A549 (cell line): ENCODE results near the gene PDSS2. TPM values are rescaled to one million over a fixed set of nuclear protein-coding genes. Genes with fewer than 3 reads are reported as not detected.

ENCODE experiments used
- ATAC-seq, 2 experiments: fragments of 200-7000 bp in 1 of 2; fragments of >200 bp in 1 of 2; cut with Nextera tagmentation in 1 of 2; cut with Tn5 transposase in 1 of 2; 3 replicates each; pipeline versions ENCODE4 v1.8.0 to v1.9.1; 2018 to 2020; ENCODE audit warnings: mild to moderate bottlenecking in 1 of 2, moderate library complexity in 1 of 2
- CTCF ChIA-PET: fragments of 300-600 bp; sonication (Branson Sonifier 250); formaldehyde crosslinking; extraction: SDS; loops from one replicate; lab custom pipeline; 2021; ENCODE audit warnings: antibody characterized with exemption, inconsistent platforms; lab: Yijun Ruan, JAX
- POLR2A ChIA-PET: fragments of 350-600 bp; formaldehyde crosslinking; extraction: SDS; loops from one replicate; lab custom pipeline; 2021; ENCODE audit warnings: antibody characterized with exemption, inconsistent platforms; lab: Yijun Ruan, JAX
- DNase-seq, 2 experiments: peaks; one replicate each; pipeline versions ENCODE4 v3.0.0 to v3.0.0-alpha.2; 2011 to 2016; ENCODE audit warnings: low read depth in 1 of 2, low spot score in 1 of 2
- FAIRE-seq: peaks from 2 replicates; lab custom pipeline; 2011; peaks lifted over from hg19 to GRCh38; lab: Jason Lieb, UNC
- H3K27ac ChIP-seq, 2 experiments: fragments of >200 bp; sonication (Bioruptor Twin); formaldehyde crosslinking; 3 replicates each; pipeline ENCODE4 v1.5.1; 2016 to 2017
- H3K4me1 ChIP-seq: fragments of >200 bp; sonication (Bioruptor Twin); formaldehyde crosslinking; 3 replicates; pipeline ENCODE4 v1.6.1; 2016
- H3K4me2 ChIP-seq: fragments of >200 bp; sonication (Bioruptor Twin); formaldehyde crosslinking; 3 replicates; pipeline ENCODE4 v1.6.1; 2016
- H3K4me3 ChIP-seq: fragments of >200 bp; sonication (Bioruptor Twin); formaldehyde crosslinking; 3 replicates; pipeline ENCODE4 v1.5.1; 2016
- H3K9me3 ChIP-seq: fragments of >200 bp; sonication (Bioruptor Twin); formaldehyde crosslinking; 3 replicates; pipeline ENCODE4 v1.6.1; 2016
- BHLHE40 ChIP-seq: IDR thresholded peaks from 2 replicates; pipeline ENCODE4 v1.6.1; 2012; ENCODE audit warnings: low read depth, low read length, inconsistent platforms
- E2F6 ChIP-seq: IDR thresholded peaks from 2 replicates; pipeline ENCODE4 v1.6.1; 2012; ENCODE audit warnings: low read depth, borderline replicate concordance
- ESRRA ChIP-seq: fragments of 150-350 bp; IDR thresholded peaks from 2 replicates; pipeline ENCODE4 v1.6.1; 2014; ENCODE audit warnings: mild to moderate bottlenecking, low read length, borderline replicate concordance
- FOSL2 ChIP-seq, 2 experiments: fragments of 450-650 bp in 1 of 2; fragments of >200 bp in 1 of 2; sonication (Bioruptor Twin) in 1 of 2; formaldehyde crosslinking; IDR thresholded peaks; 2 replicates each; pipeline versions ENCODE4 v1.5.0 to v1.6.1; 2016 to 2020; ENCODE audit warnings: mild to moderate bottlenecking in 1 of 2, moderate library complexity in 1 of 2
- FOXS1 ChIP-seq: fragments of 250-450 bp; sonication (Bioruptor Pico); IDR thresholded peaks from 2 replicates; pipeline ENCODE4 v1.5.0; 2020; ENCODE audit warnings: mild to moderate bottlenecking, moderate library complexity
- GATA3 ChIP-seq: IDR thresholded peaks from 2 replicates; pipeline ENCODE4 v1.6.1; 2012; ENCODE audit warnings: borderline replicate concordance
- HOXB13 ChIP-seq: fragments of 250-450 bp; sonication (Bioruptor Pico); IDR thresholded peaks from 2 replicates; pipeline ENCODE4 v1.5.0; 2020; ENCODE audit warnings: low read depth, mild to moderate bottlenecking, moderate library complexity
- HOXB5 ChIP-seq: fragments of 250-450 bp; sonication (Bioruptor Pico); IDR thresholded peaks from 2 replicates; pipeline ENCODE4 v1.5.0; 2020; ENCODE audit warnings: mild to moderate bottlenecking, moderate library complexity
- KDM1A ChIP-seq: fragments of 200-600 bp; sonication (generic); IDR thresholded peaks from 2 replicates; pipeline ENCODE4 v1.6.1; 2016; ENCODE audit warnings: low read depth, mild to moderate bottlenecking
- MAFK ChIP-seq: fragments of 450-650 bp; IDR thresholded peaks from 2 replicates; pipeline ENCODE4 v1.6.1; 2014; ENCODE audit not compliant: partially characterized antibody
- NFE2L2 ChIP-seq: fragments of 150-350 bp; conservative IDR thresholded peaks from 2 replicates; pipeline ENCODE4 v1.6.1; 2014; ENCODE audit warnings: low read length
- NR3C1 ChIP-seq: fragments of >200 bp; sonication (Bioruptor Twin); formaldehyde crosslinking; IDR thresholded peaks from 3 replicates; pipeline ENCODE4 v1.6.1; 2017
- PBX3 ChIP-seq: IDR thresholded peaks from 2 replicates; pipeline ENCODE4 v1.6.1; 2012
- PHF8 ChIP-seq: fragments of 200-600 bp; sonication (generic); IDR thresholded peaks from 2 replicates; pipeline ENCODE4 v1.6.1; 2016; ENCODE audit warnings: low read depth, mild to moderate bottlenecking, antibody characterized with exemption, moderate library complexity, borderline replicate concordance
- RAD21 ChIP-seq, 2 experiments: fragments of >200 bp in 1 of 2; sonication (Bioruptor Twin) in 1 of 2; formaldehyde crosslinking in 1 of 2; IDR thresholded peaks in 1 of 2; conservative IDR thresholded peaks in 1 of 2; 2 replicates in 1 of 2; 3 replicates in 1 of 2; pipeline ENCODE4 v1.6.1; 2012 to 2018; ENCODE audit warnings: inconsistent platforms in 1 of 2
- RARB ChIP-seq: fragments of 250-450 bp; sonication (Bioruptor Pico); IDR thresholded peaks from 2 replicates; pipeline ENCODE4 v1.8.0; 2021; ENCODE audit warnings: mild to moderate bottlenecking, moderate library complexity
- RCOR1 ChIP-seq: fragments of 150-350 bp; IDR thresholded peaks from 2 replicates; pipeline ENCODE4 v1.6.1; 2014; ENCODE audit warnings: antibody characterized with exemption, low read length, low read depth
- RFX5 ChIP-seq: fragments of 450-650 bp; IDR thresholded peaks from 2 replicates; pipeline ENCODE4 v1.7.1; 2014; ENCODE audit warnings: antibody characterized with exemption, mild to moderate bottlenecking, moderate library complexity
- RNF2 ChIP-seq: fragments of 200-600 bp; sonication (generic); IDR thresholded peaks from 2 replicates; pipeline ENCODE4 v1.6.1; 2016; ENCODE audit warnings: low read depth, mild to moderate bottlenecking, antibody characterized with exemption, moderate library complexity, borderline replicate concordance
- TFCP2L1 ChIP-seq: fragments of 250-450 bp; sonication (Bioruptor Pico); IDR thresholded peaks from 2 replicates; pipeline ENCODE4 v1.5.0; 2021; ENCODE audit warnings: mild to moderate bottlenecking
- USF2 ChIP-seq: fragments of 450-650 bp; IDR thresholded peaks from 2 replicates; pipeline ENCODE4 v1.6.1; 2014; ENCODE audit warnings: antibody characterized with exemption
- ZFP36 ChIP-seq: fragments of 450-650 bp; IDR thresholded peaks from 2 replicates; pipeline ENCODE4 v1.6.1; 2014; ENCODE audit warnings: borderline replicate concordance; ENCODE audit not compliant: partially characterized antibody
- ZNF302 ChIP-seq: fragments of 250-450 bp; sonication (Bioruptor Pico); IDR thresholded peaks from 2 replicates; pipeline ENCODE4 v1.9.0; 2021; ENCODE audit warnings: inconsistent platforms, mild to moderate bottlenecking, moderate library complexity
- WGBS: methylation state at CpG from one replicate; pipeline ENCODE4 v1.1.6; 2017; ENCODE audit errors: missing lambda C conversion rate; 5-methylcytosine and 5-hydroxymethylcytosine counted together
- polyA plus RNA-seq, 4 experiments: library from polyadenylated mRNA; depleted of rRNA in 3 of 4; stranded (reverse); fragments of >200 nt; fragmentation: RNase III in 1 of 4; extraction: RNeasy Plus Mini Kit Qiagen cat#74134 plus additional on column Dnase treatment in 1 of 4; gene quantifications; 2 replicates in 3 of 4; 3 replicates in 1 of 4; pipeline ENCODE4 v1.2.3, GENCODE V29; 2011 to 2017
- TF ChIP-seq, protein P1 (sequence below): fragments of >200 bp; sonication (Bioruptor Twin); formaldehyde crosslinking; IDR thresholded peaks from 2 replicates; pipeline ENCODE4 v1.6.1; 2016
- TF ChIP-seq, protein P2 (sequence below): IDR thresholded peaks from 2 replicates; pipeline ENCODE4 v1.6.1; 2012
- TF ChIP-seq, protein P3 (sequence below): fragments of >200 bp; sonication (Bioruptor Twin); formaldehyde crosslinking; IDR thresholded peaks from 3 replicates; pipeline ENCODE4 v1.6.1; 2016

The PDSS2 gene
- polyA plus RNA-seq, 2 of the 4 experiments (the other 2 are of a cell fraction), result 7.2 to 17.3 TPM

DNA sequence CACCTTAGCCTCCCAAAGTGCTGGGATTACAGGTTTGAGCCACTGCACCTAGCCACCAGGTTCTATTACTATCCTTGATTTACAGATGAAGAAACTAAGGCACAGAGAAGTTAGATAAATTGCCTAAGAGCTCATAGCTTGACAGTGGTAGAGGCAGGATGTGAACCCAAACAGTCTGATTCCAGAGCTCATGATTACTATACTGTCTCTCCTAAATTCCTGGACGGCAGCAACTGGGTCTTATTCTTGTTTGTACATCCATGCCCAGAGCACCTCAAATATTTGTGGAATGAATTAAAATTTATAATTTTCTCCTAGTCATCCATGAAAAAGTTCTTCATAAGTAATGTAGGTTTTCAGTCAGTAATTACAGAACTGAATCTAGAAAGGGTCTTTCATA, 15.1 kb downstream of the PDSS2 start:
- ChIA-PET POLR2A (interaction anchor here (1.5 kb wide), 1 partner anchor 15 kb away, joined by 3 read pairs; the partner anchor contains the start of gene PDSS2), CTCF (interaction anchor here (0.6 to 1.6 kb wide), 2 partner anchors 17 to 185 kb away, joined by 3 read pairs; no protein-coding TSS in a partner anchor)
- no peak for ATAC-seq

GRCh38 chr6:107443608-107444267, 15.6 kb downstream of the PDSS2 start:
- ChIA-PET POLR2A (interaction anchor here (1.5 kb wide), 1 partner anchor 15 kb away, joined by 3 read pairs; the partner anchor contains the start of gene PDSS2), CTCF (interaction anchor here (0.6 kb wide), 1 partner anchor 184 kb away, joined by 3 read pairs; no protein-coding TSS in a partner anchor)
- no peak for FAIRE-seq

More for the DNA sequence above, 15.1 kb downstream of the PDSS2 start:
- FAIRE-seq (no peak), DNase-seq (no peak)
- Histone ChIP-seq H3K4me3 (no peak overlapping the region), H3K9me3 (peaks cover 20% of the 10 kb centered on the region), H3K4me2 (no peak overlapping the region), H3K27ac (no peak overlapping the region), H3K4me1 (no peaks in the 10 kb centered on the region)
- 82% methylated on average over 1 of the region's 1 CpG for WGBS
- TF ChIP-seq GATA3, result no peak
- no peak for TF ChIP-seq ZFP36
- no peak for TF ChIP-seq RNF2
- no peak for TF ChIP-seq E2F6
- no peak for TF ChIP-seq NR3C1
- TF ChIP-seq KDM1A, result no peak
- no peak for TF ChIP-seq TFCP2L1
- TF ChIP-seq RARB (CRISPR knock-in tag), result no peak
- TF ChIP-seq, protein P1, sequence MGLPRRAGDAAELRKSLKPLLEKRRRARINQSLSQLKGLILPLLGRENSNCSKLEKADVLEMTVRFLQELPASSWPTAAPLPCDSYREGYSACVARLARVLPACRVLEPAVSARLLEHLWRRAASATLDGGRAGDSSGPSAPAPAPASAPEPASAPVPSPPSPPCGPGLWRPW, result no peak
- no peak for TF ChIP-seq MAFK
- TF ChIP-seq FOXS1 (CRISPR knock-in tag), result no peak
- TF ChIP-seq RCOR1, result no peak
- no peak for TF ChIP-seq PBX3
- no peak for TF ChIP-seq FOSL2 (IDR thresholded peaks at IDR 0.05)
- no peak for TF ChIP-seq FOSL2 (CRISPR knock-in tag; IDR thresholded peaks at IDR 0.05)

More at GRCh38 chr6:107443608-107444267, 15.6 kb downstream of the PDSS2 start:
- Histone ChIP-seq H3K4me1 (no peaks in the 10 kb centered on the region), H3K9me3 (peaks cover 18% of the 10 kb centered on the region), H3K27ac (no peak overlapping the region), H3K4me3 (no peak overlapping the region), H3K4me2 (no peak overlapping the region)
- 93% methylated on average over 7 of the region's 7 CpGs for WGBS
- TF ChIP-seq ESRRA (no peak), RNF2 (no peak), NFE2L2 (no peak), HOXB13 (CRISPR knock-in tag) (no peak), PHF8 (no peak), BHLHE40 (no peak), RFX5 (no peak), KDM1A (no peak), FOXS1 (CRISPR knock-in tag) (no peak), USF2 (no peak), HOXB5 (CRISPR knock-in tag) (no peak), ZNF302 (CRISPR knock-in tag) (no peak), RAD21 (conservative IDR thresholded peaks at IDR 0.05 in 1 of 2, IDR thresholded peaks at IDR 0.05 in 1 of 2) (no peak), NR3C1 (no peak)
- TF ChIP-seq, protein P2, sequence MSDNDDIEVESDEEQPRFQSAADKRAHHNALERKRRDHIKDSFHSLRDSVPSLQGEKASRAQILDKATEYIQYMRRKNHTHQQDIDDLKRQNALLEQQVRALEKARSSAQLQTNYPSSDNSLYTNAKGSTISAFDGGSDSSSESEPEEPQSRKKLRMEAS, result no peak
- TF ChIP-seq, protein P3, sequence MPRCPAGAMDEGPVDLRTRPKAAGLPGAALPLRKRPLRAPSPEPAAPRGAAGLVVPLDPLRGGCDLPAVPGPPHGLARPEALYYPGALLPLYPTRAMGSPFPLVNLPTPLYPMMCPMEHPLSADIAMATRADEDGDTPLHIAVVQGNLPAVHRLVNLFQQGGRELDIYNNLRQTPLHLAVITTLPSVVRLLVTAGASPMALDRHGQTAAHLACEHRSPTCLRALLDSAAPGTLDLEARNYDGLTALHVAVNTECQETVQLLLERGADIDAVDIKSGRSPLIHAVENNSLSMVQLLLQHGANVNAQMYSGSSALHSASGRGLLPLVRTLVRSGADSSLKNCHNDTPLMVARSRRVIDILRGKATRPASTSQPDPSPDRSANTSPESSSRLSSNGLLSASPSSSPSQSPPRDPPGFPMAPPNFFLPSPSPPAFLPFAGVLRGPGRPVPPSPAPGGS, result no peak
- ATAC-seq, result no peak
- no peak for DNase-seq
